NCI-H460 (cell line): ENCODE measurements around the gene PHACTR1. TPM values are rescaled to one million over a fixed set of nuclear protein-coding genes. Genes with fewer than 3 reads are reported as not detected.
"Not testable (repeated sequence)": the region's sequence is repeated elsewhere in the genome, so short reads cannot be mapped to it uniquely, and the experiment has no call there.

ENCODE experiments used
- DNase-seq: peaks from one replicate; pipeline ENCODE4 v3.0.0-alpha.2; 2016; ENCODE audit warnings: low read depth; ENCODE audit errors: extremely low read depth
- polyA plus RNA-seq: library from polyadenylated mRNA; depleted of rRNA; stranded (reverse); fragments of >200 nt; gene quantifications from 2 replicates; pipeline ENCODE4 v1.2.3, GENCODE V29; 2014; cell fraction: nucleus; rRNA removed
- total RNA-seq: library from RNA; depleted of rRNA; stranded (reverse); fragments of >200 nt; shearing (Covaris generic); gene quantifications from 2 replicates; pipeline ENCODE4 v1.2.3, GENCODE V29; 2014; rRNA removed

Gene PHACTR1
- total RNA-seq: not detected in 2 replicates
- polyA plus RNA-seq: not detected in 2 replicates

- DNase-seq: no peak
Measured at GRCh38 chr6:12716298-12716916, at the start of gene PHACTR1. TSS of gene PHACTR1 (plus strand) at chr6:12716767.

DNA sequence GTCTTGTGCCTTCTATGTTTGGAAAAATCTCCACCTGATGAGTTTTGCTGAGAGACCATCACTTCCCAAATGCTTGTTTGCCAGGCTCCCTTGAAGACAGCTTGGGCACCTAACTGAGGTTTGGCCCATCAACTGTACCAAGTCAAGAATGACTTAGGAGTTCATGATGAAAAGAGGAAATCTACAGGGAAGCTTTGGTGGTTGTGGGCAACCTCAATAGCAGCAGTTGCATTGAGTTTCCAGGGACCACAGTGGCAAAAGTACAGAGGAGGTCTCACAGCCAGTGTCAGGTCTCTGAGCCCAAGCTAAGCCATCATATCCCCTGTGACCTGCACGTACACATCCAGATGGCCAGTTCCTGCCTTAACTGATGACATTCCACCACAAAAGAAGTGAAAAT is 49.7 kb upstream of the PHACTR1 start:
- no peak for DNase-seq

- no peak for DNase-seq
Measured at GRCh38 chr6:12675931-12676330, 40.6 kb upstream of the PHACTR1 start.

- no peak for DNase-seq
Measured at GRCh38 chr6:12679341-12679740, 37.2 kb upstream of the PHACTR1 start.

DNA sequence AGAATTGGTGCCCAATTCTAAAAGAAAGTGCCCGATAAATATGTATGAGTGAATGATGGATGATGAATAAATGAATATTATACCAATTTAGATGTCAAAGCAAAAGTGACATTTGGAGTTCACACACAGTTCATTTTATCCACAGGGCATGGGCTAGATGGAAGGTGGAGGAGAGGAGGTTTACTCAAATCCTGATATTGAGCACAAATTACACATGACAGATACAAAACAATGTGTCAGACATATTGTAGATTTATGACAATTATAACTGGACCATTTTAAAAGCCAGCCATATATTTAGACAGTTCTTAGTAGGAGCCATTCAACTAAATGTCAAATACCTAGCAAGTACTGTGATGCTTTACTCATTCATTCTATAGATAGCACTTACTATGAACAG is 23.4 kb upstream of the PHACTR1 start:
- DNase-seq: no peak

DNA sequence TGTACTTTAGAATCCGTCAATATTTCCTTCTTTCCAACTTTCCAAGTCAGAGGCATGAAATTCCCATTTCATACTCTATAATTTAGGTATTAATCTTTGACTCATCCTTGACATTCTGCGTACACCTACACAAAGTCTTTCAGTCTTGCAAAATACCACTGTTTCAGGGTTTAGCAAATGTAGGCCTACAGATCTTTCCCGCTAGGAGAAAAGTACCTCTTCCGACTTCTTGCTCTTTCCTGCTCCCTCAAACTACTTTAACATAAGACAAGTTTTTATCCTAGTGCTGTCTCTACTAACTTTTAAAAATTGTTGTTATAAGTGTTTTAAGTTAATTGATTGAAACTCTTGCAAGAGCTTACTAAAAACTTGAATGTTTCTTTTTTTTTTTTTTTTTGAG is 18.3 kb upstream of the PHACTR1 start:
- no peak for DNase-seq

- no peak for DNase-seq
Measured at GRCh38 chr6:12704946-12705345, 11.6 kb upstream of the PHACTR1 start.

GRCh38 chr6:12709116-12709515 is 7.5 kb upstream of the PHACTR1 start:
- DNase-seq: no peak

GRCh38 chr6:12709556-12710232 is 6.9 kb upstream of the PHACTR1 start:
- no peak for DNase-seq

DNA sequence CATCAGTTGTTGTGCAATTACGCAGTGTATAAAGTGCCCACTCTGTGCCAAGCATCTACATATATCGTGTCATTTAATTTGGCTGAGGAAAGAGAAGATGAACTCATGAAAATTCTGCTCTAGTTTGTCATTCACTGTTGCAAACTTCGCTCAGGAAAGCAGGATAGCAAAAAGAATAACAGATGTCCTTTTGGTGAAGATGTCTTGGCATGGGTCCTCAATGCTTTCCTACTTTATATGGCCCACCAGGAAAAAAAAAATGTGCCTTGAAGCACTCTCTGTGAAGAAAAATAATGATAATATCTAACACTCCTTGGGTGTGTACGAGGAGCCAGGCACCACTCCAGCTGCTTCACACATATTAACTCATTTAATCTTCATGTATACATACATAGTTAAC is 5.6 kb upstream of the PHACTR1 start:
- no peak for DNase-seq

DNA sequence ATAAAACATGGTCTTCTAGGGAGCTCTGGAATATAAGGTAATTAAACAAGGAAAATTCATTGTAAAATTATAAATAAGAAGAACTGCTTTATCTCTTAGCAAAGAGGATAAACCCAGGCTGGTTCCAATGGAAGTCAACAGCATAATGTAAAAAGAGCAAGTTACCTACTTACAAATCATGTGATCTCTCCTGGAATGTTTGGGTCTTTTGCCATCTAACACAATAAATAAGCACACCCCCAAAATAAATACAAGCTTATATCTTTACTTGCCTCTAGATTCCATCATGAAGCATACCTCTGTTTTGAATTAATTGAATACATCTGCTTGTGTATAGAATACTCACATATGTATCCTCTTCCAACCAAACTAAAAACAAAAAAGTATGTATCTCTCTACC is 2.5 kb upstream of the PHACTR1 start:
- no peak for DNase-seq

GRCh38 chr6:12715437-12715836 is 1.1 kb upstream of the PHACTR1 start:
- DNase-seq: no peak

DNA sequence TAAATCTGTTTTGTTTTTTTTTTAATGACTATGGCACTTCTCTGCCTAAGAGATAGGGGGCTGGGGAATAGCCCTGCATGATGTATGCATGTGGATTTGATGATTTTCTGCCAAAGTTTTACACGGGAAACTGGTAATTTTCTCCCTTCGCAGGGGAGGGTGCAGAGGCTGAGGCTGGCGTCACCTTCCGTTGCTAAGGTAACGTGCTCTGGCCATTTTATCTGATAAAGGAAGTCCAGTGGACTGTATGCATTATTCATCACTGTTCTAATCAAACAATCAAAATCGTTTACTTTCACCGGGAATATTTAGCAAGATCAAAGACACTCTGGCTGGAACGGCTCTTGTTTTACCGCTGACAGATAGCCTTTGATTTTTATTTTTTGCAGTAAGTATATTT is 789 bp downstream of the PHACTR1 start:
- no peak for DNase-seq

- no peak for DNase-seq
Measured at GRCh38 chr6:12718015-12718414, 1.4 kb downstream of the PHACTR1 start.

- DNase-seq: no peak
Measured at GRCh38 chr6:12719017-12719416, 2.5 kb downstream of the PHACTR1 start.

- DNase-seq: no peak
Measured at GRCh38 chr6:12720310-12720709, 3.7 kb downstream of the PHACTR1 start.

GRCh38 chr6:12725263-12725662 is 8.7 kb downstream of the PHACTR1 start:
- no peak for DNase-seq

GRCh38 chr6:12729467-12729866 is 12.9 kb downstream of the PHACTR1 start:
- no peak for DNase-seq

GRCh38 chr6:12730809-12731208 is 14.2 kb downstream of the PHACTR1 start:
- DNase-seq: not testable (repeated sequence)

- DNase-seq: no peak
Measured at GRCh38 chr6:12733876-12734275, 17.3 kb downstream of the PHACTR1 start.

GRCh38 chr6:12735786-12736185 is 19.2 kb downstream of the PHACTR1 start:
- DNase-seq: no peak

- DNase-seq: no peak
Measured at GRCh38 chr6:12748411-12748810, 31.8 kb downstream of the PHACTR1 start.
